Left ventricle myocardium inferior (tissue), 1 donor: ENCODE measurements around the gene PRICKLE2. TPM values are rescaled to one million over a fixed set of nuclear protein-coding genes. Genes with fewer than 3 reads are reported as not detected.

Experiments used
- DNase-seq: peaks from one replicate; pipeline ENCODE4 v3.0.0-alpha.2; 2020
- H3K27ac ChIP-seq: fragments of 200-600 bp; replicated peaks from 2 replicates; pipeline ENCODE4 v1.8.0; 2021
- H3K27me3 ChIP-seq: fragments of 200-600 bp; 2 replicates; pipeline ENCODE4 v1.8.0; 2021; ENCODE audit warnings: low read depth
- H3K36me3 ChIP-seq: fragments of 200-600 bp; 2 replicates; pipeline ENCODE4 v1.8.0; 2021
- H3K4me1 ChIP-seq: fragments of 200-600 bp; 2 replicates; pipeline ENCODE4 v1.8.0; 2021
- H3K4me3 ChIP-seq: fragments of 200-600 bp; 2 replicates; pipeline ENCODE4 v1.8.0; 2021; ENCODE audit warnings: mild to moderate bottlenecking, moderate library complexity
- H3K9me3 ChIP-seq: fragments of 200-600 bp; replicated peaks from 2 replicates; pipeline ENCODE4 v1.8.0; 2021
- intact Hi-C: fragments of 100-400 bp; cut with micrococcal nuclease; formaldehyde crosslinking; loops from one replicate; pipeline ENCODE4 v1.11.0; 2022
- total RNA-seq: library from RNA; stranded (reverse); fragmentation: NEBNext Ultra II Directional; extraction: Animal tissue kit (Norgen Biotek cat#: 25700); gene quantifications from one replicate; pipeline ENCODE4 v1.2.1, GENCODE V29; 2021
- TF ChIP-seq, protein P1 (sequence below): fragments of 200-600 bp; IDR thresholded peaks from 2 replicates; pipeline ENCODE4 v1.8.0; 2021; ENCODE audit warnings: antibody characterized with exemption, mild to moderate bottlenecking, borderline replicate concordance
- donor health status: DM: no; HTN: yes; CAD: no; lungs with severe emphysema.

Gene PRICKLE2
- total RNA-seq, 1 donor from 2014 or later, result 8.7 TPM

DNA sequence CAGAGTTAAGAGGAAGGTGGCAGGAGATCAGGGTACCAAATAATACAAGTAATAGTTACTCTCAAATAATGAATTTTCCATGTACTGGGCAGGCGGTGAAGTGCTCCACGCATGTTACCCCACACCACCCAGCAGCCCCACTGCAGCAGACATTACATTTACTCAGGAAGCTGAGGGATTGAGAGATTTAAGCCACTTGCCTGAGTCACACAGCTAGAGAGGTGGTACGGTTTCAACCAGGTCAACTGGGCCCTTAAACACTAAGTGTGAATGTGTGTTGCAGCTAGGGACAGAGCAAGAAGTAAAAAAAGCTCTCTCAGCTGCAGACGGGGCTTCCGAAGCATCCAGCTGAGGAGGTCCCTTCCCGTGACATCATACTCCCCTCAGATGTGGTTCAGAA lies 91.3 kb downstream of the PRICKLE2 start:
- DNase-seq, result no peak
- intact Hi-C loops, result no loop called here
- Histone ChIP-seq H3K27ac (no peak overlapping the region), H3K27me3 (no peaks in the 10 kb centered on the region), H3K9me3 (no peaks in the 10 kb centered on the region), H3K4me3 (no peak overlapping the region), H3K36me3 (no peaks in the 10 kb centered on the region), H3K4me1 (peaks cover 9% of the 10 kb centered on the region)
- TF ChIP-seq, protein P1, sequence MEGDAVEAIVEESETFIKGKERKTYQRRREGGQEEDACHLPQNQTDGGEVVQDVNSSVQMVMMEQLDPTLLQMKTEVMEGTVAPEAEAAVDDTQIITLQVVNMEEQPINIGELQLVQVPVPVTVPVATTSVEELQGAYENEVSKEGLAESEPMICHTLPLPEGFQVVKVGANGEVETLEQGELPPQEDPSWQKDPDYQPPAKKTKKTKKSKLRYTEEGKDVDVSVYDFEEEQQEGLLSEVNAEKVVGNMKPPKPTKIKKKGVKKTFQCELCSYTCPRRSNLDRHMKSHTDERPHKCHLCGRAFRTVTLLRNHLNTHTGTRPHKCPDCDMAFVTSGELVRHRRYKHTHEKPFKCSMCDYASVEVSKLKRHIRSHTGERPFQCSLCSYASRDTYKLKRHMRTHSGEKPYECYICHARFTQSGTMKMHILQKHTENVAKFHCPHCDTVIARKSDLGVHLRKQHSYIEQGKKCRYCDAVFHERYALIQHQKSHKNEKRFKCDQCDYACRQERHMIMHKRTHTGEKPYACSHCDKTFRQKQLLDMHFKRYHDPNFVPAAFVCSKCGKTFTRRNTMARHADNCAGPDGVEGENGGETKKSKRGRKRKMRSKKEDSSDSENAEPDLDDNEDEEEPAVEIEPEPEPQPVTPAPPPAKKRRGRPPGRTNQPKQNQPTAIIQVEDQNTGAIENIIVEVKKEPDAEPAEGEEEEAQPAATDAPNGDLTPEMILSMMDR, result no peak

DNA sequence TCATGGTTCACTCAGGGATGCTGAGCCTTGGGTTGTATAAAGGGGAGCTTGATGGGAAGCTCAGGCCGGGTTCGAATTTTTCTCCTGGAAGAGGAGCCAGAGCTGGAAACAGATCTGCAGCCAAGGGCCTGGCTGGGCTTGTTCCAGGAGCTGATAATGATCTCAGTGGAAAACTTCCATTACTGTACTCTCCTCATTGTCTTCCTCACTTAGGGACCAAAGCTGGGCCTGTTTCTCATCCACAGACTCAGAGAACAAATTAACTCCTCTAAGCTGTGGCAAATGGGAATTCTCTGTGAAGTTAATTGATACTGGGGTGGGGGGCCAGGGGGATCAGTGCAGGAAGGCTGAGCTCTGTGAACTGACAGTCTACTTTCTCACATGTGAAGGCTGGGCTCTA lies 92.0 kb downstream of the PRICKLE2 start:
- Histone ChIP-seq H3K4me1 (peaks cover 9% of the 10 kb centered on the region), H3K36me3 (no peaks in the 10 kb centered on the region), H3K27ac (no peak overlapping the region), H3K4me3 (no peak overlapping the region), H3K9me3 (no peaks in the 10 kb centered on the region), H3K27me3 (no peaks in the 10 kb centered on the region)
- DNase-seq, result no peak
- TF ChIP-seq, protein P1, result no peak
- intact Hi-C loops, result no loop called here

DNA sequence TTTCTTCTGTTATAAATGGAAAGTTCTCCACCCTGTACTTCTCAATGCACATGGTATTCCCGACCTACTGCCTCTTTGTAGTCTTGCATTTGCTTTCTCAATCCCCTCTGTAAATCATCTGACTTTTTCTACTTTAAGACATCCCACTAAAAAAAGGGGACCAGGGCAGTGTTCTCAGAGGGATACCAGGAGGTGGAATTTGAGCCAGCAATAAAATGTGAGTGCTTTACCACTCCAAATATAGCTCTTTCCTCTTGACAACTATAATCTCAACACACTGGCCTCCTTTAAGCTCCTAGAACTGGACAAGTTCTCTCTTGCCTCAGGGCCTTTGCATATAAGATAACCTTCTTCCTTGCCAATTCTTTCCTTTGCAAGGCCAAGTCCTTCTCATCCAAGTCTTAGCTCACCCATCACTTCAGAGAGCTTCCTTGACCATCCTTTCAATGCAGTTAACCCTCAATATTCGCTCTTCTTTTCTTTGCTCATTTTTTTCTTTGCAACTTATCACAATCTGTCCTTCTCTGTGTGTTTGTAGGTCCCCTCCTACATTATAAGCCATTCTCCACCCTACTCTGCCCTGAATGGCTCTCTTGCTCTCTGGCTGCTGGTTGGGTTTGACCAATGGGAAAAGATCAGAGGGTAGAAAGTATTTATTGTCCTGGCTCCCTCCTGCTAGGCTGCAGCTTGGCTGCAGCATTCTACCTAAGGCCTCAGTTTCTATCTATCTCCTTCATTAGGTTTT lies 93.4 kb downstream of the PRICKLE2 start:
- no peak overlapping the region for H3K4me3 ChIP-seq
- no peak for DNase-seq
- no peaks in the 10 kb centered on the region for H3K36me3 ChIP-seq
- intact Hi-C loops, result no loop called here
- peaks cover 9% of the 10 kb centered on the region for H3K4me1 ChIP-seq
- H3K9me3 ChIP-seq, result no peaks in the 10 kb centered on the region
- TF ChIP-seq, protein P1, result no peak
- no peak overlapping the region for H3K27ac ChIP-seq
- no peaks in the 10 kb centered on the region for H3K27me3 ChIP-seq

DNA sequence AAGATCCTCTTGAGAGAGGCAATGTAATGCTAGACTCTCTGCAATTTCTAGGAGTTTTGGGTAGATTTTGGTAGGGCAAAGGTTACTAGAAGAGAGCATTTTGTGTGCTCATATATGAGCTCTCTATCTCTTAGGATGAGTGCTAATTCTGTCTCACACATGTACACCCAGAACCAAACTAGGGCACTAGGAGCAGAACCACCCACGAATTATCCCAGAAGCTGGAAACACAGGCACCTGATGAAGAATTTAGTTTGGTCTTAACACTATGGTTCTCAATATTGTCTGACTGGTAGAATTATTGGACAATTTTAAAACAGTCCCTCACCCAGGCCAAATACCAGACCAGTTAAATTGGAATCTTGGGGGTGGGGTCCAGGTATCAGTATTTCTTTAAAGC lies 94.8 kb downstream of the PRICKLE2 start:
- Histone ChIP-seq H3K27me3 (no peaks in the 10 kb centered on the region), H3K4me3 (no peak overlapping the region), H3K4me1 (peaks cover 9% of the 10 kb centered on the region), H3K9me3 (no peaks in the 10 kb centered on the region), H3K27ac (no peak overlapping the region), H3K36me3 (no peaks in the 10 kb centered on the region)
- TF ChIP-seq, protein P1, result no peak
- intact Hi-C loops, result no loop called here
- DNase-seq, result no peak

DNA sequence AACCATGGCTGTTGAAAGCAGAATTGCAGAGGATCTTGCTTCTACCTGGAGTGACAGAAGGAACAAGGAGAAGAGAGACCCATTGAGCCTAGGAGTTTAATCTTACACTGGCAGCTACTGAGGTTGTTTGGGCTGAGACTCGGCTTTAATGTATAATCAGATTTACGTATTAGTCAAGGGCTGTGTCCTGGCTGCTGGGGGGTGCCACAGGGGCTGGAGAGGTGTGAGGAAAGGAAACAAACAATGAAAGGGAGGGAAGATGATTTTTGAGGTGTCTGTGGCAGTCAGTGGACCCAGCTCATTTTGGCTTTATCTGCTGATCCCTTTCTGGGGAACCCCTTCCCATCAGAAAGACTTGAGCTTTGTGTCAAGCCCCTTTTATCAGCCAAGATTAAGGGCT lies 95.7 kb downstream of the PRICKLE2 start:
- Histone ChIP-seq H3K4me3 (no peak overlapping the region), H3K27ac (no peak overlapping the region), H3K4me1 (peaks cover 9% of the 10 kb centered on the region), H3K27me3 (no peaks in the 10 kb centered on the region), H3K9me3 (no peaks in the 10 kb centered on the region), H3K36me3 (no peaks in the 10 kb centered on the region)
- no peak for DNase-seq
- TF ChIP-seq, protein P1, result no peak
- intact Hi-C loops, result no loop called here
